NCI-H510A (cell line): ENCODE data around the gene PDXK.
"Not testable (repeated sequence)": the region's sequence is repeated elsewhere in the genome, so short reads cannot be mapped to it uniquely, and the experiment has no call there.

Experiments used
- DNase-seq: peaks from one replicate; lab custom pipeline; 2025; lab: John Stamatoyannopoulos, UW

The PDXK gene

DNA sequence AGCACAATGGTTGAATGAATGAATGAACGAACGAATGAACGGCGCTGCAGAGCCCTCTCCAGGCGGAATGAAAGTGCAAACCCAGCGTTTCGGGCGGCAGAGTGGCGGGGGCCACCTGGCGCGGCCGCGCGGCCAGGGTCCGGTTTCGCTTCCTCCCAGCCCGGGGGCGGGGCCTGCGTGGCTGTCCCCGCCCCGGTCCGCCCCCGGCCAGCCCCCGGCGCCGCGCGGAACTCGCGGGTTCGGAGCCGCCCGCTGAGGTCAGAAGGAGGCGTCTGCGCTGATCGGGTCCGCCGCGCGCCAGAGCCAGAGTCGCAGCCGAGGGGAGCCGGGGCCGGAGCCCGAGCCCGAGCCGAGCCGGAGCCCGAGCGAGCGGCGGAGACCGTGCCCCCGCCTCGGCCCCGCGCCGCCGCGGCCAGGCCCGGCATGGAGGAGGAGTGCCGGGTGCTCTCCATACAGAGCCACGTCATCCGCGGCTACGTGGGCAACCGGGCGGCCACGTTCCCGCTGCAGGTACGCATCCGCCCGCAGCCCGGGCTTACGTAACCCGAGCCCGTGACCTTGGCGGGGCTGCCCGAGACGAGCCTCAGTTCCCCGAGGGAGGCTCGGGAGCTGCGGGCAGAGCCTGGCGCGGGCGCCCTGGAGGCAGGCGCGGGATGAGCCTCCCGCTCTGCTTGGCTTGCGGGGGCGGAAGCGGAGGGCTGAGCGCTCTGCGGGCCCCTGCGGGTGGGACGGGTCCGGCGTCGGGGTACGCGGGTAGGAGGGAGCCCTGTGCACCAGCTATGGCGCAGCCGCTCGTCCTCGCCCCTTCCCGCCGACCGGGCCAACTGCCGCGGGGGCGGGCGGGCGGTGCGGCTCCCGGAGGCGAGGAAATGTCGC is at the start of gene PDXK:
Gene PDXK, plus strand, starts transcription at position 258 of the 876 bp plus-strand sequence. Its CDS starts 166 bp downstream, at position 424.
- DNase-seq = peak; percentile 62

DNA sequence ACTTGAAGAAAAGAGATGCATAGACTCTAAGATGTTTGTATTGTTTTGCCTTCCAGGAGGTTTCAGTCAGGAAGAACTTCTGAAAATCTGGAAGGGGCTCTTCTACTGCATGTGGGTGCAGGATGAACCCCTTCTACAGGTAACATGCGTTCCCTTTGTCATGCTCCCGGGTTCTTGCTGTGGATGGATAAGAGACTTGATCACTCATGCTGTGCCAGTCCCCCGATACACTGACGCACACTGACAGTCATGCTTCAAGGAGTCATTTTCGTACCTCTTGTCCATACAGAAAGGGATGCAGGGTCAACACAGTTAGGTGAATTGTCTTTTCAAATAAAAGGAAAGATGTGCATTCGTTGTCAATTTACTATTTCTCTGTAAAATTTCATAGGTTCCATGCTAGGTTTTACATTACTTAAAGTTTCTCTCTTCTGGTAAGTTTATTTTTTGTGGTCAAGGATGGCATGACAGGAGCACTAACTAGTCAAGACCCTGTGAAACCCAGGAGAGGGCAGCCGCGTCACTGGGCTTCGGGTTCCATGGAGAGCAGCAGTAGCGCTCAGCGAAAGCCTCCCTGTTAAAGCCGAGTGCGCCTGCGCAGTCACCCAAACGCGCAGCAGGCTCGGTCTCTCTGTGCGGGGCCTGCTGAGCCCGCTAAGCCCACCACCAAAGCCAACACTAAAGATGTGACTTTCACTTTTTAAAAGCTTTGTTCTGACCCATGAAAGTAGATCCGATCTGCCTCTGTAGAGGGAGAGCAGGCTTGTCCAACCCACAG is 48.9 kb upstream of the PDXK start:
- no peak for DNase-seq

DNA sequence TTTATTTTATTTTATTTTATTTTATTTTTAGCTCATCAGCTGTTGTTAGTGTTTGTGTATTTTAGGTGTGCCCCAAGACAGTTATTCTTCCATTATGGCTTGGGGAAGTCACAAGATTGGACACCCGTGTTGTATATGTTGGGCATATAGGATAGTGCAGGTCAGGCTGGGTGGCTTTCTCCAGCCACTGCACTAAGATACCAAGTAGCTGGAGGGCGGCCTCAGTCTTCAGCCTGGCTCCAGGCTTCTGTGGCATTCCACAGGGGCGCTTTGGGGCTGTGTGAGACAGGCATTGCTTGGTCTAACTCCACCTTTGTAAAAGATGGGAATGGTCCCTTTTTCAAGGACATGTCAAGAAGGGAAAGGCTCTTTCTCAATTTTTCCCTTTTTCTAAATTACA is 43.1 kb upstream of the PDXK start:
- no peak for DNase-seq

DNA sequence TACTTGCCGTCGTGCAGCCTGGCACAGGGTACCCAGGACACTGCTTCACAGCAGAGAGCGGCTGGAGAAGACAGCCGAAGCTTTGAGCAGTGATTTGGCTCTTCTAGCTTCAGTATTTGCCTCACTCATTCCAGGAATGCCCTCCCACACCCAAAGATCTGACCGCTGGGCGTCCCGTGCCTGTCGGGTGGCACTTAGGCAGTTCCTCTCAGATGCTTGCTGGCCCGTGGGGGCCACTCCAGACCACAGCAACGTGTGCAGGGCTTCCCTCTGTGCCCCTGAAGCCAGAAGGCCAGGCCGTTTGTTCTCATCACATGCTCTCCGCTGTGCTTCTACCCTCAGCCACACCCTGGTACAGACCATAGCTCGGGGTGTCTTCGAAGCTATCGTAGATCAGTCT is 42.5 kb upstream of the PDXK start:
- no peak for DNase-seq

DNA sequence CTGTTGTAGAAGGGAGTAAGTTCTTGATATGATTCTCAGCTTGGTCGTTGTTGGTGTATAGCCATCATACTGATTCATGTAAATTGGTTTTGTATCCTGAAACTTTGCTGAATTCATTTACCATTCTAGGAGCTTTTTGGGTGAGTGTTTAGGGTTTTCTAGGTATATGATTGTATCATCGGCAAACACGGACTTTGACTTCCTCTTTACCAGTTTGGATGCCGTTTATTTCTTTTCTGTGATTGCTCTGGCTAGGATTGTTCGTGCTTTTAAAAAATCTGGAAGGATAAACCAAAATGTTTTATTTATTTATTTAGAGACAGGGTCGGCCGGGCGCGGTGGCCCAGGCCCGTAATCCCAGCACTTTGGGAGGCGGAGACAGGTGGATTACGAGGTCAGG is 39.0 kb upstream of the PDXK start:
- DNase-seq = no peak

DNA sequence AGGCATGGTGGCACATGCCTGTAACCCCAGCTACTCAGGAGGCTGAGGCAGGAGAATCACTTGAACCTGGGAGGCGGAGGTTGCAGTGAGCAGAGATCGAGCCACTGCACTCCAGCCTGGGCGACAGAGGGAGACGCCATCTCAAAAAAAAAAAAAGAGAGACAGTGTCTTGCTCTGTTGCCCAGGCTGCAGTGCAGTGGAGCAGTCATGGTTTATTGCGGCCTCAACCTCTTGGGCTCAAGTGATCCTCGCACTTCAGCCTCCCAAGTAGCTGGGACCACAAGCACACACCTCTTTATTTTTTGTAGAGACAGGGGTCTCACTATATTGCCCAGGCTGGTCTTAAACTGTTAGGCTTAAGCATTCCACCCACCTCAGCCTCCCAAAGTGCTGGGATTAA is 38.5 kb upstream of the PDXK start:
- DNase-seq = not testable (repeated sequence)

DNA sequence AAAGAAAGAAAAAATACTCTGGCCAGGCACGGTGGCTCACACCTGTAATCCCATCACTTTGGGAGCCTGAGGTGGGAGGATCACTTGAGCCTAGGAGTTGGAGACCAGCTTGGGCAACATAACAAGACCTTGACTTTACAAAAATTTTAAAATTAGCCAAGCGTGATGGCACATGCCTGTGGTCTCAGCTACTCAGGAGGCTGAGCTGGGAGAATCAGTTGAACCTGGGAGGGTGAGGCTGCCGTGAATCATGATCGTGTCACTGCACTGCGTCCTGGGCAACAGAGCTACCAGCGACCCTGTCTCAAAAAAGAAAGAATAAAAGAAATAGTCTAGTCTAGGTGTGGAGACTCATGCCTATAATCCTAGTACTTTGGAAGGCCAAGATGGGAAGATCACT is 37.3 kb upstream of the PDXK start:
- DNase-seq = no peak

DNA sequence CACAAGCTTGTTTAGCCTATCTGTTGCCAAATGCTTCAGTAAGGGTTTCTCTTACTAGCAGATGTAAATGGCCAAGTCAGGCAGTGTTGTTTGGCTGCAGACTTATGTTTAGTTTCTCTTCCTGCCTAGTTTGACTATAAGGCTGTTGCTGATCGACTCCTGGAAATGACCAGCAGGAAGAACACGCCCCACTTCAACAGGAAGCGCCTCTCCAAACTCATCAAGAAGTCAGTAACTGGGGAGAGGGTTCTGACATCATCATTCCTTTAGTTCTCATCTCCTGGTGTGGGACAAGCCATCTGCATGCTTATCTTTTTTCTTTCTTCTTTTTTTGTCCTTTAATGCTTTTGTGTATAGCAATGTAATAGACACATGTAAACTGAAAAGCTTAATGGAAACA is 34.5 kb upstream of the PDXK start:
- no peak for DNase-seq

DNA sequence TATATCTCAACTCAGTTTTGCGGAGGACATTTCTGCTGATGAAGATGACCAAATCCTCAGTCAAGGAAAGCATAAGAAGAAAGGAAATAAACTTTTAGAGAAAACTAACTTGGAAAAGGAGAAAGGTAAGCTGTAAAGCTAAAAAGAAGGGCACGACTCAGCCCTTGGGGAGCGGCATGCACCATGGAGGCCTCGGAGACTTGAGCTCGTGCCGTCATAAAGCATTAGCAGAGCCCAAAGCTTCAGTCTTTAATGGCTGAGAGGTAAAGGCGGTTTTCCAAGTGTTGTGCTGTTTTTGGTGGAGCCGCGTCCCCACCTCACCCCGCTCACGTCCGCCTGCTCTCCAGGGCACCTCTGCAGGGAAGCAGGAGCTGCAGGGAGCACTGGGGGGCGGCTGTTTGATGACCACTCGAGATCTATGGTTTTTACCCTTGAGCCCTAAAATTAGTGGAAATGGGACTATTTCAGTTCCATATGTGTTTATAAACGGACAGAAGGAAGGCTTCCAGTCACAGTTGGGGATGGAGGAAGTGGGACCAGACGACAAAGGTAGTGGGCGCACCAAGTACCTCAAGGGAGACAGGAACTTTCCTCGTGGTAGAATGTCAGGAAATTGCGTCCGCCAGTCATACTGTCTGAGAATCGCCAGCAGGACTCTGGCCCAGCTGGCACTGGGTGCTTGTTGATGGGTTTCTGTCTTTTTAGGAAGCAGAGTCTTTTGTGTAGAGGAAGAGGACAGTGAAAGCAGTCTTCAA is 31.9 kb upstream of the PDXK start:
- no peak for DNase-seq

DNA sequence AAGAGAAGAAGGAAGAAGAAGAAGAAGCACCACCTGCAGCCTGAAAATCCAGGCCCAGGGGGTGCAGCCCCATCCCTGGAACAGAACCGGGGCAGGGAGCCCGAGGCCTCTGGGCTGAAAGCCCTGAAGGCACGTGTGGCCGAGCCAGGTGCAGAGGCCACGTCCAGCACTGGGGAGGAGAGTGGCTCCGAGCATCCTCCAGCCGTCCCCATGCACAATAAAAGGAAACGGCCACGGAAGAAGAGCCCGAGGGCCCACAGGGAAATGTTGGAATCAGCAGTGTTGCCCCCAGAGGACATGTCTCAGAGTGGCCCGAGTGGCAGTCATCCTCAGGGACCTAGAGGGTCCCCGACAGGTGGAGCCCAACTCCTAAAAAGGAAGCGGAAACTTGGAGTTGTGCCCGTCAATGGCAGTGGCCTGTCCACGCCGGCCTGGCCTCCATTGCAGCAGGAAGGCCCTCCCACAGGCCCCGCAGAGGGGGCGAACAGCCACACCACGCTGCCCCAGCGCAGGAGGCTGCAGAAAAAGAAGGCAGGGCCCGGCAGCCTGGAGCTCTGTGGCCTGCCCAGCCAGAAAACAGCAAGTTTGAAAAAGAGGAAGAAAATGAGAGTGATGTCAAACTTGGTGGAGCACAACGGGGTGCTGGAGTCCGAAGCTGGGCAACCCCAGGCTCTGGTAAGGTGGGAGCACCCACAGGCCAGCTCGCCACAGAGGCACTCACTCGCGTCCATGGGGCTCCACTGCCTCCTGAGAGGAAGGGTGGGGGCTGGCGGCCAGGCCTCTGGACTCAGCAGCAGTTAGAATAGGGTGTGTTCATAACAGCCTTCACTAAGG is 31.1 kb upstream of the PDXK start:
- DNase-seq = no peak

DNA sequence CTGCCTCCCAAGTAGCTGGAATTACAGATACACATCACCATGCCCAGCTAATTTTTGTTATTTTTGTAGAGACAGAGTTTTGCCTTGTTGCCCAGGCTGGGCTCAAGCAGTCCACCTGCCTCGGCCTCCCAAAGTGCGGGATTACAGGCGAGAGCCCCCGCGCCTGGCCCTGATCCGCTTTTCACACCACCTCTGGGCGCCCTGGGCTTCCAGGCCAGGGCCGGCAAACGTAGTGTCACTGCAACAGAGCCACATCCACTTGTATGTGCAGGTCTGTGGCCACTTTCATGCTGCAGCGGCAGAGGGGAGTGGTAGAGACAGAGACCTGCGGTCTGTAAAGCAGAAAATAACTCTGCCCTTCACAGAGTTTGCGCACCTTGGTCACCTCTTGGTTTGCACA is 30.0 kb upstream of the PDXK start:
- DNase-seq = no peak

DNA sequence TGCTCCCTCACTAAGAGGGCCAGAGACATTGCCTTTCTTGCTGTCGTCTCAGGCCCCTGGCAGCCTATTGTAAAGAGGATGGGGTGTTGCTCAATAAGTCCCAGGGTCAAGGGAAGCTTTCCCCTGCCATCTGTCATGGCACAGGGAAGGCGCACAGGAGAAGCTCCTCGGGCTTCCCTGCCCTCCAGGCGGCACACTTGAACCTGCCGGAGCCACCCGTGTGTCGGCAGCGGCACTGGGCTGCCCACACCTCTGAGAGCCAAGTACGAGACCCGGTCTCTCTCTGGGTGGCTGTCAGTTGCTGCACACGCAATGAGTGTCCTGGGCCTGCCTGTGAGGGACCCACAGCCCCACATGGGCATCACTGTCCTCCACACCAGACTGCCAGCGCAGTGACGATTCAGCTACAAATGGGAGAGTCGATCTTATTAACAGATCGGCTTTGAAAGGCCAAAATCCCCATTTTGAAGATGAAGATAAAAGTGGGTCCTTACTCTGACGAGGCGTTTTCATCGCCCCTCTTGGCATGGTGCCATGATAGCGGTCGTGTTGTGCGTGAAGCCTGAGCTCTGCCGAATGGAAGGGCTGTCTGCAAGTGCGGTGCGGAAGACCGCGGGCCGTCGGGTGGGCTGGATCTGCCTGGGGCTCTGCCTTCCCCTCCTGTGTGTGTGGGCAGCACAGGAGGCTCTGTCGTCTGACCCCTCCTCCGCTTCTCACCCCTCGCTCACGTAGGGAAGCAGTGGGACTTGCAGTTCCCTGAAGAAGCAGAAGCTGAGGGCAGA is 29.2 kb upstream of the PDXK start:
- DNase-seq = no peak

DNA sequence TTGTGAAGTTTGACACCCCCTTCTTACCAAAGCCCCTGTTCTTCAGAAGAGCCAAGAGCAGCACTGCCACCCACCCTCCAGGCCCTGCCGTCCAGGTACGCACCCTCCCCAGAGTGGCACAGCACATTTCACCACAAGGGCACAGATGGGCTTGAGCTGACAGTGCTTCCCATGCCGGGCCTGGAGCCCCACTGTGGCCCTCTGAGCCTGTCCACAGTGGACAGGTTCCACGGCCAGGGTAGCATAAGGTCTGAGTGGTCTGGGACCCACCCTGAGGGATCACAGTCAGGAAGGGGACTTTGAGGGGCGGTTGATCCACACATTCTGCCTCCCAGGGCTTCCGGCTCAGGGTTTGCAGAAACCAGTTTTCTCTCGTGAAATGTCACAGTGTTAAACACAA is 28.6 kb upstream of the PDXK start:
- no peak for DNase-seq

DNA sequence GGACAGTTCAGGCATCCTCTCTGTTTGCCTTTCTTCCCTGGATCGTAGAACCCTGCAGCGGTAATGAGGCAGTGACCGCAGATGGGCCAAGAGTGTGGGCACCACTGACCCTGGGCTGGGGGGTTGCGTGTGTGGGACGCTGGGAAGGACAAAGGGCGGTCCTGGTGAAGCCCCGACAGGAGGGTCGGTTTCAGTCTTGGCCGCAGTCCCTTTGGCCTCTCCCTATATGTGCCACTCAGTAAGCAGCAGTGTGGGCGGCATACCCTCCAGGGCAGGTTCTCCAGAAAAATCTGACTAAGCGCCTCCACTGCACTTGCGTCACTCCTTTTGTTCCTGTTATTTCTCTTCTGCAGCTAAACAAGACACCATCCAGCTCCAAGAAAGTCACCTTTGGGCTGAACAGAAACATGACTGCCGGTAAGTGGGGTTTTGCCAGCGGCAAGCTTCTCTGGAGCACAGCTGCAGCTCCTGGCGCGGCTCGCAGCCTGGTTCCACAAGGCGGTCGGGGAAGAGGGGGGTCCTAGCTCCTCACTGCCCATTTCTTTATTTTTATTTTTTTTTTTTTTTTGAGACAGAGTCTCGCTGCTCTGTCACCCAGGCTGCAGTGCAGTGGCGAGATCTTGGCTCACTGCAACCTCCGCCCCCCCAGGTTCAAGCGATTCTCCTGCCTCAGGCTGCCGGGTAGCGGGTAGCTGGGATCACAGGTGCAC is 27.7 kb upstream of the PDXK start:
- no peak for DNase-seq

DNA sequence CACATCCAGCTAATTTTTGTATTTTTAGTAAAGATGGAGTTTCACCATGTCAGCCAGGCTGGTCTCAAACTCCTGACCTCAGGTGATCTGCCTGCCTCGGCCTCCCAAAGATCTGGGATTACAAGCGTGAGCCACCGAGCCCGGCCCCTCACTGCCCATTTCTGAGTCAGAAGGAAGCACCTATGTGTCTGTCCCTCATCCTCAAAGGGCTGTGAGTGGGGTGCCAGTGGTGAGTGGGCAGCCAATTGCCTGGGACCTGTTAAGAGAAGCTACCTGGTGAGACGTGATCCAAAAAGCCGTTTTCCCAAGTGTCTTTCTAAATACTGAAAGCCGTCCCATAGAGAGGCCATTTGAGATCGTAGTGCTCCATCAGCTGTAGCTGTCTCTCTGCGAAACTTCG is 27.1 kb upstream of the PDXK start:
- DNase-seq = no peak

DNA sequence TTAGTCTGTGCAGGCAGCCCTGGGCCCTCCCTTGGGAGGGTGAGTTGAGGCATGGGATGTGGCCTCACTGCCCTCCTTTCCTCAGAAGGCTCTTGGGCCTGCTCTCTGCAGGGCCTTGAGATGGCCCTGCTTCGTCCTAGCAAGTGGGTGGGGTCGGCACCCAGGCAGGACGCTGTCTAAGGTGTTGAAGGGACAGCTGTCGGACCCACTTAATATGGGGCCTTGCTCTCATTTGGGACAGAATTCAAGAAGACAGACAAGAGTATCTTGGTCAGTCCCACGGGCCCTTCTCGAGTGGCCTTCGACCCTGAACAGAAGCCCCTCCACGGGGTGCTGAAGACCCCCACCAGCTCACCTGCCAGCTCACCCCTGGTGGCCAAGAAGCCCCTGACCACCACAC is 26.0 kb upstream of the PDXK start:
- no peak for DNase-seq

DNA sequence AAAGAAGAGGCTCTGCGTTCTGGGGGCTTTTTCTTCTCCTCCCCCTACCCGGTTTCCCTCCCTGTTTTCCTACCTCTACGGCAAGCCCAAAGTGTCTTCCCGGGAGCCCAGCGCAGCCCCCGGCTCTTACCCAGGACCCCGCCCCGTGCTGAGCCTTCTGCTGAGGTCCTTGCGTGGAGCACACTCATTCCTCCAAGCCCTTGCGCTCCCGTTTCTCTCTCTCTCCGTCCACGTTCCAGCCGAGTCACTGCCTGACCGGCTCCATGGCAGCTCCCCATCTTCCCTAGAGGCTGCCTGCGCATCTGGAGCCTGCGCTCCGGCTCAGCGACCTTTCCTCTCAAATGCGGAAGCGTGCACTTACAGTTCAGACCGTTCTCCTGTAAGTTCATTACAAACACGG is 24.9 kb upstream of the PDXK start:
- DNase-seq = no peak

DNA sequence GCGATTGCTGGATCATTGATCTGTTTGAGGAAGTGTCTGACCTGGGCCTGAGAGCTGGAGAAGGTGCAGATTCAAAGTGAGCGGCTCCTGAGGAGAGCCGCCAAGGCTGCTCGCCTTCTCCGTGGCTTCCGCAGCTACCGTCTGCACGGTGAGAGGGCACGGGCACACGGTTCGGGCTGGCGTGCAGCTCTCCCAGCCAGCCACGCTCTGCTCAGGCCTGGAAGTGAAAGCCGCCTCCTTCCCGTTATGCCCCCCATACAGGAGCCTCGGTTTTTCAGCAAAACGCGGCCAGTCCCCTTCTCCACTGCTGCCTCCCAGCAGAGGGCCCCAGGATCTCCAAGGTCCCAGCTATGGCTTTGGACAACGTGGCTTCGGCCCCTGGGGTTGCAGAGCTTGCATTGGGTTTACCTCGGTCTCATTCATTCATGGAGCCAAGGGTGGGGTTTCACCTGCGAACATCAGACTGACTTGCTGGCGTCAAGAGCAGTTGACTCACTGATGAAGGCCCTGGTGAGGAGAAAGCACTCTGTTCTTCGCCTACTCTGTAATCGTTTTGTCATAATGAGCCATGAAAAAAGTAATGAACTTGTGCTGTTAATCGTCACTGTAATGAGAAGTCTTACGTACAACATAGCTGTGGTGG is 24.4 kb upstream of the PDXK start:
- DNase-seq = no peak

DNA sequence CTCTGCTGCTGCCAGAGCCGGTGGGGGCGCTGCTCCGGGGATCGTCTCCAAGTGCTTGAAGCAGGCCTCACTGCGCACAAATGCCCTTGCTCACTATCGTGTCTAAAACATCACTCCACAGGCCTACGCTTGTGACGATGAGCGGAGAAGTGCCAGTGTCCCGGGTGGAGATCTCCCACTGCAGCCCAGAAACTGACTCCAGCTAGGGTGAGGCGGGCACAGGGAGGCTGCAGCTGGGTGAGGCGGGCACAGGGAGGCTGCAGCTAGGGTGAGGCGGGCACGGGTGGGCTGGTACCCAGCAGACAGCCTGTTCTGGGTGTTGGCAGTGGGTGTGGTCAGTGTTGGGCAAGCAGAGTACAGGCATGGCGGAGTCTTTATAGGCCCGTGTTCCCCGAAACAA is 22.7 kb upstream of the PDXK start:
- DNase-seq = no peak
